ENCODE measurements around the gene FOXO3. TPM values are rescaled to one million over a fixed set of nuclear protein-coding genes. Genes with fewer than 3 reads are reported as not detected.

The FOXO3 gene
- total and polyA plus RNA-seq, 2 of the 8 experiments (the other 6 are each of a cell fraction or from before 2014, with no cell fraction given) = 13.1 to 19.3 TPM

- TF ChIP-seq TAF7 (optimal IDR thresholded peaks at IDR 0.05; ENCODE audit: borderline replicate concordance, low read depth, low read length) = no peak
Observed at GRCh38 chr6:108585359-108585758, 24.6 kb downstream of the FOXO3 start (continued).
